GM10266 (cell line): Measurements from ENCODE around the gene PRDX6.
"Not testable (repeated sequence)": the region's sequence is repeated elsewhere in the genome, so short reads cannot be mapped to it uniquely, and the experiment has no call there.

Experiments
- DNase-seq: peaks from one replicate; pipeline ENCODE4 v3.0.0; 2012; ENCODE audit errors: extremely low spot score
- TF ChIP-seq, protein P1 (sequence below): IDR thresholded peaks from 2 replicates; pipeline ENCODE4 v1.5.1; 2012; ENCODE audit warnings: mild to moderate bottlenecking, low read depth; ENCODE audit not compliant: control insufficient read depth, insufficient read depth; ENCODE audit errors: missing control alignments

Gene PRDX6

GRCh38 chr1:173469656-173470055 is 7.5 kb upstream of the PRDX6 start:
- TF ChIP-seq, protein P1, sequence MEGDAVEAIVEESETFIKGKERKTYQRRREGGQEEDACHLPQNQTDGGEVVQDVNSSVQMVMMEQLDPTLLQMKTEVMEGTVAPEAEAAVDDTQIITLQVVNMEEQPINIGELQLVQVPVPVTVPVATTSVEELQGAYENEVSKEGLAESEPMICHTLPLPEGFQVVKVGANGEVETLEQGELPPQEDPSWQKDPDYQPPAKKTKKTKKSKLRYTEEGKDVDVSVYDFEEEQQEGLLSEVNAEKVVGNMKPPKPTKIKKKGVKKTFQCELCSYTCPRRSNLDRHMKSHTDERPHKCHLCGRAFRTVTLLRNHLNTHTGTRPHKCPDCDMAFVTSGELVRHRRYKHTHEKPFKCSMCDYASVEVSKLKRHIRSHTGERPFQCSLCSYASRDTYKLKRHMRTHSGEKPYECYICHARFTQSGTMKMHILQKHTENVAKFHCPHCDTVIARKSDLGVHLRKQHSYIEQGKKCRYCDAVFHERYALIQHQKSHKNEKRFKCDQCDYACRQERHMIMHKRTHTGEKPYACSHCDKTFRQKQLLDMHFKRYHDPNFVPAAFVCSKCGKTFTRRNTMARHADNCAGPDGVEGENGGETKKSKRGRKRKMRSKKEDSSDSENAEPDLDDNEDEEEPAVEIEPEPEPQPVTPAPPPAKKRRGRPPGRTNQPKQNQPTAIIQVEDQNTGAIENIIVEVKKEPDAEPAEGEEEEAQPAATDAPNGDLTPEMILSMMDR = no peak

GRCh38 chr1:173470608-173471007 is 6.5 kb upstream of the PRDX6 start:
- TF ChIP-seq, protein P1 = no peak
- DNase-seq = no peak

More at GRCh38 chr1:173469656-173470055, 7.5 kb upstream of the PRDX6 start:
- DNase-seq = no peak

DNA sequence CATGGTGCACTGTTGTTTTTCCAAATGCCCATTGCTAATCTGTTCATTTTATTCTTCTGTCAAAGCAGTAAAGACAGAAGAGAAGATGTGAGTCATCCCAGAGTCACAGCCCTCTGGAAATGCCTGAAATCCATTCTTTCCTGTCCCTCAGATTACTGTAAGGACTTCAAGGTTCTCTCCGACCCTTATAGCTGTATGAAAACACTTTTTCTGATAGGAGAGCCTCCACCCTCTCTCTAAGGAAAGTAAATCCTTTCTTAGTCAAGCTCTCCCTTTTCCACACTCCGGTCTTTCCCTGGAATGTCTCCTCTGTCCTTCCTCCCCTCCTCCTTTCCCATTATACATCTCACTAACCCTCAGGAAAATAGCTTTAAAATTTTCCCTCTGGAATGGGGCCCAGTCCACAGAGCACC is 3.5 kb upstream of the PRDX6 start:
- TF ChIP-seq, protein P1 = no peak
- DNase-seq = no peak

DNA sequence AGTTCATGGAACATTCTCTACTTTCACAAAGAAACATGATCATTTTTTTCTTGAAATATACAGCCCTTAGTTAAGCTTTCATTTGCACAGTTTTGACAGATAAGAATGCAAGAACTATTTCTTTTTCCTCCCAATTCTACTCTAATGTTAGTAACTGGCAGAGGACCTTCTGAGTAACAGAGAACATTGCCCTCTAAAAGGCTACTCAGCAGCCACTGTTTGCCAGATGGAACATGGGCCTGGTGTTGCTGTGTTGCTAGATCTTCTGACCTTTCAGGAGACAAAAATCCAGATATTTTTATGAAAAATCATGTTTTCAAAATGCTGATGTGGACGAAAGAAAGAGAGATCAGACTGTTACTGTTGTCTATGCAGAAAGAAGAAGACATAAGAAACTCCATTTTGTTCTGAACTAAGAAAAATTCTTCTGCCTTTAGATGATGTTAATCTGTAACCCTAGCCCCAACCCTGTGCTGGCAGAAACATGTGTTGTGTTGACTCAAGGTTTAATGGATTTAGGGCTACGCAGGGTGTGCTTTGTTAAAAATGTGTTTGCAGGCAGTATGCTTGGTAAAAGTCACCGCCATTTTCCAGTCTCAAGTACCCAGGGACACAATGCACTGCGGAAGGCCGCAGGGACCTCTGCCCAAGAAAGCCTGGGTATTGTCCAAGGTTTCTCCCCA is 2.9 kb upstream of the PRDX6 start:
- TF ChIP-seq, protein P1 = no peak
- no peak for DNase-seq

- DNase-seq = not testable (repeated sequence)
Measured at GRCh38 chr1:173474780-173475421, 2.2 kb upstream of the PRDX6 start.

DNA sequence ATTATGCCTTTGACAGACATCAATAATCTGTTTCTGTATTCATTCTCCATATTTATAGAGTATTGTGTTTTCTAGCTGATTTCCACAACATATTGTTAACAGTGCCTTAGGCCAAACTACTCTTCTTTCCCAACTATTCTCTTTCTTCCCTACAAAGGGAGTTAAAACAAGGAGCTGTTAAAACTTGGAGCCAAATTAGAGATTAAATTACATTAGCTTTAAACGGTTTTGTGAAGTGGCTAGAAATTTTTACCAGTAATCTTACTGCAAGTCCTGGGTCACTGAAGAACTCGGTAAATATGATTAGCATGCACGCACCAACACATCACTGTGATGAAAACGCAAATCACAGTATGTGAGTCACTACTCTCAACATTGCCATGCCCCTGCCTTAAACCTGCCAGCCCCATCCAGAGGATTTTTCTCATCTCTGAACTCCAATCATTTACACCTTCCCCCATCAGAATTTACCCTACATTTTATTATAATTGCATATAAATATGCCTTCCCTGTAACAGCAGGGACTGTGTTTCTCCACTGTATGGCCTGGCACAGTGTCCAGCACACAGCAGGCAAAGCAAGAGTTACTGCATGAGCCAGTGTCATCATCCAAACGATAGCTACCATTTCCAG is 1.5 kb upstream of the PRDX6 start:
- TF ChIP-seq, protein P1 = no peak
- no peak for DNase-seq

DNA sequence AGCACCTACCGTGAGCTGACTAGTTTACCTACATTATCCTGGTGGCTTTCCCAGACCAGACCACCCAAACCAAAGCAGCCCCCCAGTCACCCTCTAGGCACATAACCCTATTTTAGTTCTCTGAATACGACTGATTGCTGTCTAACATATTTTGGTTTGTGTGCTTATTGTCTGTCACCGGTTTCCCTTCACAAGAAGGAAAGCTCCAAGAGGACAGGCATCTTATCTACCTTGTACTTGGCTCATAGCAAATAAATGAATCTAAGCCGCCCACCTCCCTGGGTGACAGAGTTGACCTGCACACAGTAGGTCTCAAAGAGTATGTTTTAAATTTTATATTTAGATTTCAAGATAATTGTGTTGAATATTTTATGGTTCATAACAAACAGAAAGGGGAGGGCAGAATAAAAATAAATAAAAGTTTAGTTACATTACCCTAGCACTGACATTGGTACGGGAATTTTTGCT is 904 bp upstream of the PRDX6 start:
- no peak for DNase-seq
- TF ChIP-seq, protein P1 = no peak
